GM19351 (cell line): ENCODE results near the gene SPATA45.

Experiments
- ATAC-seq: cut with Tn5 transposase; IDR thresholded peaks from one replicate; pipeline ENCODE4 v1.9.1; 2021; ENCODE audit warnings: mild to moderate bottlenecking, moderate library complexity; ENCODE audit not compliant: unreplicated experiment

The SPATA45 gene

GRCh38 chr1:212833211-212834207 is 13.9 kb downstream of the SPATA45 start:
- ATAC-seq = peak; percentile 65

- no peak for ATAC-seq
Measured at GRCh38 chr1:212828395-212828794, 19.1 kb downstream of the SPATA45 start.

- ATAC-seq = no peak
Measured at GRCh38 chr1:212827831-212828278, 19.6 kb downstream of the SPATA45 start.

GRCh38 chr1:212827171-212827776 is 20.2 kb downstream of the SPATA45 start:
- ATAC-seq = no peak

GRCh38 chr1:212825798-212826452 is 21.5 kb downstream of the SPATA45 start:
- no peak for ATAC-seq

GRCh38 chr1:212824201-212824600 is 23.2 kb downstream of the SPATA45 start:
- no peak for ATAC-seq

- ATAC-seq = no peak
Measured at GRCh38 chr1:212822956-212823355, 24.5 kb downstream of the SPATA45 start.

- ATAC-seq = no peak
Measured at GRCh38 chr1:212820969-212821368, 26.5 kb downstream of the SPATA45 start.

- ATAC-seq = peak; percentile 76
Measured at GRCh38 chr1:212819726-212820125, 27.7 kb downstream of the SPATA45 start.

- no peak for ATAC-seq
Measured at GRCh38 chr1:212816567-212817278, 30.7 kb downstream of the SPATA45 start.

GRCh38 chr1:212814537-212815334 is 32.7 kb downstream of the SPATA45 start:
- no peak for ATAC-seq

GRCh38 chr1:212805767-212806166 is 41.7 kb downstream of the SPATA45 start:
- no peak for ATAC-seq

GRCh38 chr1:212797681-212798080 is 49.8 kb downstream of the SPATA45 start:
- ATAC-seq = no peak

GRCh38 chr1:212794561-212795014 is 52.9 kb downstream of the SPATA45 start:
- peak; percentile 87 for ATAC-seq

- ATAC-seq = no peak
Measured at GRCh38 chr1:212792396-212792908, 55.0 kb downstream of the SPATA45 start.

- ATAC-seq = peak; percentile 58
Measured at GRCh38 chr1:212791676-212792395, 55.6 kb downstream of the SPATA45 start, which contains the start of the genes NSL1 and TATDN3. TSS of gene NSL1 (minus strand) at chr1:212791777. CDS start at chr1:212791763, 14 bp downstream. TSS of gene TATDN3 (plus strand) at chr1:212791894. CDS start at chr1:212791922, 28 bp downstream.

- ATAC-seq = peak; percentile 26
Measured at GRCh38 chr1:212791261-212791675, 56.2 kb downstream of the SPATA45 start.

- ATAC-seq = no peak
Measured at GRCh38 chr1:212785871-212786270, 61.6 kb downstream of the SPATA45 start.

GRCh38 chr1:212783976-212784375 is 63.5 kb downstream of the SPATA45 start:
- no peak for ATAC-seq
